PC-9 (cell line): Measurements from ENCODE around the gene ESPN. TPM values are rescaled to one million over a fixed set of nuclear protein-coding genes. Genes with fewer than 3 reads are reported as not detected.

ENCODE experiments used
- BruUV-seq: library from RNA; stranded (reverse); fragments of 400-500 nt; replicated peaks from 2 replicates; lab custom pipeline; 2021; lab: Mats Ljungman, UMichigan
- CTCF ChIA-PET: fragments of 300-600 bp; sonication (Branson Sonifier 250); formaldehyde crosslinking; loops from one replicate; lab custom pipeline; 2022; ENCODE audit warnings: antibody characterized with exemption; lab: Charles Lee
- POLR2A ChIA-PET: fragments of 300-600 bp; sonication (Branson Sonifier 250); formaldehyde crosslinking; loops from one replicate; lab custom pipeline; 2022; ENCODE audit warnings: antibody characterized with exemption; ENCODE audit not compliant: unreplicated experiment; lab: Charles Lee
- DNase-seq, 2 experiments: peaks; one replicate each; pipeline versions ENCODE4 v3.0.0 to v3.0.0-alpha.2; 2015 to 2022; ENCODE audit warnings: mixed read lengths in 1 of 2
- H2AFZ ChIP-seq: fragments of 200-600 bp; sonication (generic); 2 replicates; pipeline ENCODE4 v1.8.1; 2017; ENCODE audit warnings: antibody characterized with exemption
- H3F3A ChIP-seq: fragments of 200-600 bp; sonication (generic); 2 replicates; pipeline ENCODE4 v1.8.1; 2017; ENCODE audit warnings: antibody characterized with exemption, mild to moderate bottlenecking, low read depth; ENCODE audit not compliant: insufficient read depth
- H3K27ac ChIP-seq: fragments of 200-600 bp; sonication (generic); 2 replicates; pipeline ENCODE4 v1.6.1; 2016; ENCODE audit warnings: mixed run types
- H3K27me3 ChIP-seq: fragments of 200-600 bp; sonication (generic); 2 replicates; pipeline ENCODE4 v1.6.1; 2016; ENCODE audit warnings: low read depth, mixed run types; ENCODE audit not compliant: insufficient read depth
- H3K36me3 ChIP-seq: fragments of 200-600 bp; sonication (generic); 2 replicates; pipeline ENCODE4 v1.6.1; 2016; ENCODE audit warnings: low read depth, mixed run types
- H3K4me1 ChIP-seq: fragments of 200-600 bp; sonication (generic); replicated peaks from 2 replicates; pipeline ENCODE4 v1.6.1; 2016; ENCODE audit warnings: mixed run types; ENCODE audit not compliant: insufficient read depth
- H3K4me2 ChIP-seq: fragments of 200-600 bp; sonication (generic); 2 replicates; pipeline ENCODE4 v1.6.1; 2017; ENCODE audit warnings: mixed run types
- H3K4me3 ChIP-seq: fragments of 200-600 bp; sonication (generic); 2 replicates; pipeline ENCODE4 v1.6.1; 2016; ENCODE audit warnings: mixed run types
- H3K79me2 ChIP-seq: fragments of 200-600 bp; sonication (generic); 2 replicates; pipeline ENCODE4 v1.6.1; 2017; ENCODE audit warnings: low read depth, mixed run types
- H3K9me2 ChIP-seq: fragments of 200-600 bp; sonication (generic); 2 replicates; pipeline ENCODE4 v1.8.1; 2017; ENCODE audit warnings: mild to moderate bottlenecking; ENCODE audit not compliant: insufficient read depth
- H3K9me3 ChIP-seq: fragments of 200-600 bp; sonication (generic); 2 replicates; pipeline ENCODE4 v1.8.1; 2016; ENCODE audit warnings: low read depth; ENCODE audit not compliant: insufficient read depth
- H4K20me1 ChIP-seq: fragments of 200-600 bp; sonication (generic); 2 replicates; pipeline ENCODE4 v1.8.1; 2017; ENCODE audit not compliant: insufficient read depth
- EZH2 ChIP-seq: fragments of 200-600 bp; sonication (generic); IDR thresholded peaks from 2 replicates; pipeline ENCODE4 v1.8.0; 2017; ENCODE audit warnings: antibody characterized with exemption, low read depth
- intact Hi-C: fragments of 100-400 bp; cut with micrococcal nuclease; formaldehyde crosslinking; loops from one replicate; pipeline ENCODE4 v1.10.0; 2022; ENCODE audit not compliant: unreplicated experiment
- total RNA-seq: library from RNA; stranded (reverse); gene quantifications from 2 replicates; pipeline ENCODE4 v1.2.3, GENCODE V29; 2021
- TF ChIP-seq, protein P1 (sequence below): fragments of 200-600 bp; sonication (generic); conservative IDR thresholded peaks from 2 replicates; pipeline ENCODE4 v1.6.1; 2017; ENCODE audit warnings: mixed run types, antibody characterized with exemption, mild to moderate bottlenecking, moderate library complexity

ESPN gene
- total RNA-seq, 1 experiment from 2014 or later, result 18.6 TPM

DNA sequence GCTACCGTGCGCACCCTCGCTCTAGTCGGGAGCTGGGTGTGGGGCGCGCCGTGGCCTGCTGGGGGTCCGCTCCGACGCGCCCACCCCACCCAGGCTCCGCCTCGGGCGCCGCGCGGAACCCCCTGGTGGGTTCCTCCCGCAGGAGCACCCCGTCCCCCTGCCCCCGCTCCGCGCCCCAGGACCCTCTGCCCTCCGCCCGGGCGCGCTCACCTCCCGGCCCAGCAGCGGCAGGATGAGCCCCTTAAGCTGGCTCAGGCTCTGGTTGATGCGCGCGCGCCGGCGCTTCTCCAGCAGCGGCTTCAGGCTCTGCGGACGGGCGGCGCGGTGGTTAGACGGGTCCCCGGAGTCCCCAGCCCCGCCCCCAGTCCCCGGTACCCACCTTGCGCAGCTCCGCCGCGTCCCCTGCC, 5.2 kb upstream of the ESPN start:
- Histone ChIP-seq H3K9me3 (no peaks in the 10 kb centered on the region), H4K20me1 (no peaks in the 10 kb centered on the region), H3K79me2 (no peaks in the 10 kb centered on the region), H3F3A (peaks cover 8% of the 10 kb centered on the region; the same call in 1 of the 2 replicates), H3K4me3 (peak overlapping the region; percentile 48; the same call in 1 of the 2 replicates), H3K27ac (no peak overlapping the region), H3K9me2 (no peaks in the 10 kb centered on the region), H3K4me2 (peak overlapping the region; percentile 75), H3K4me1 (peaks cover 24% of the 10 kb centered on the region), H2AFZ (no peak overlapping the region), H3K27me3 (peaks cover 8% of the 10 kb centered on the region; the same call in 1 of the 2 replicates), H3K36me3 (no peaks in the 10 kb centered on the region)
- POLR2A ChIA-PET, result interaction anchor here (0.7 kb wide), 1 partner anchor 90 kb away, joined by 12 read pairs; no protein-coding TSS in a partner anchor
- TF ChIP-seq, protein P1, sequence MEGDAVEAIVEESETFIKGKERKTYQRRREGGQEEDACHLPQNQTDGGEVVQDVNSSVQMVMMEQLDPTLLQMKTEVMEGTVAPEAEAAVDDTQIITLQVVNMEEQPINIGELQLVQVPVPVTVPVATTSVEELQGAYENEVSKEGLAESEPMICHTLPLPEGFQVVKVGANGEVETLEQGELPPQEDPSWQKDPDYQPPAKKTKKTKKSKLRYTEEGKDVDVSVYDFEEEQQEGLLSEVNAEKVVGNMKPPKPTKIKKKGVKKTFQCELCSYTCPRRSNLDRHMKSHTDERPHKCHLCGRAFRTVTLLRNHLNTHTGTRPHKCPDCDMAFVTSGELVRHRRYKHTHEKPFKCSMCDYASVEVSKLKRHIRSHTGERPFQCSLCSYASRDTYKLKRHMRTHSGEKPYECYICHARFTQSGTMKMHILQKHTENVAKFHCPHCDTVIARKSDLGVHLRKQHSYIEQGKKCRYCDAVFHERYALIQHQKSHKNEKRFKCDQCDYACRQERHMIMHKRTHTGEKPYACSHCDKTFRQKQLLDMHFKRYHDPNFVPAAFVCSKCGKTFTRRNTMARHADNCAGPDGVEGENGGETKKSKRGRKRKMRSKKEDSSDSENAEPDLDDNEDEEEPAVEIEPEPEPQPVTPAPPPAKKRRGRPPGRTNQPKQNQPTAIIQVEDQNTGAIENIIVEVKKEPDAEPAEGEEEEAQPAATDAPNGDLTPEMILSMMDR, result no peak
- BruUV-seq, result no TSS peak
- DNase-seq, result no peak
- intact Hi-C loops, result no loop called here
- CTCF ChIA-PET, result interaction anchor here (0.6 to 1.0 kb wide), 3 partner anchors 53 to 382 kb away, joined by 4 to 7 read pairs (median 6); no protein-coding TSS in a partner anchor

DNA sequence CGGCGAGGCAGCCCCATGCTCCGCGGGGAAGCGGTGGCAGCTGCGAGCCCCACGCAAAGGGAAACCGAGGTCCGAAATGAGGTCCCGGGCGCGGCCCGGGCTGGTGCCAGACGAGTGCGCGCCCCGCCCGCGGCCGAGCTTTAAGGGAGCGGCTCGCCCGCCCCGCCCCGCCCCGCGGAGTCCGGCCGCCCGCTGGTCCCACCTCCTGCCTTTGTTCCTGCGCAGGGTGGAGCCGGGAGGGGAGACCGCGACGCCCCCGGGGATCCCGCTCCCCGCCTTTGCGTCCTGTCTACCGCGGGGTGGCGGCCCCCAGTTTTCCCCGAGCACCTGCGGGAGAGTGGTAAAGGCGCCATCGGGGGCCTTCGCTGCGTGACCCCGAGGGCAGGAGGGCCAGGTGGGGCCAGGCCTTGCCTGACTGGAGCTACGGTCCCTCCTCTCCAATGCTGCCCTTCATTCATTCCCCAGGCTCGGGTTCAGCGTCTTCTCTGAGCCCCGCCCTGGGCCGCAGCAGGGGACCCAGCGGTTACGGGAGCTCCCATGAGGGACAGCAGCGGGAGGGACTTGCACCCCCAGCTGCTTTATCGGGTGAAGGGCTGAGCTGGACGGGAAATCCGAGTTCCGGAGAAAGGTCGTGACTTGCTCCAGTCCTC, 4.6 kb upstream of the ESPN start, which contains the start of gene HES2:
HES2 (minus strand) TSS at position 116 of the 650 bp plus-strand sequence; CDS start at position 17, 99 bp downstream.
- no peak for TF ChIP-seq EZH2
- TF ChIP-seq, protein P1, result no peak

DNA sequence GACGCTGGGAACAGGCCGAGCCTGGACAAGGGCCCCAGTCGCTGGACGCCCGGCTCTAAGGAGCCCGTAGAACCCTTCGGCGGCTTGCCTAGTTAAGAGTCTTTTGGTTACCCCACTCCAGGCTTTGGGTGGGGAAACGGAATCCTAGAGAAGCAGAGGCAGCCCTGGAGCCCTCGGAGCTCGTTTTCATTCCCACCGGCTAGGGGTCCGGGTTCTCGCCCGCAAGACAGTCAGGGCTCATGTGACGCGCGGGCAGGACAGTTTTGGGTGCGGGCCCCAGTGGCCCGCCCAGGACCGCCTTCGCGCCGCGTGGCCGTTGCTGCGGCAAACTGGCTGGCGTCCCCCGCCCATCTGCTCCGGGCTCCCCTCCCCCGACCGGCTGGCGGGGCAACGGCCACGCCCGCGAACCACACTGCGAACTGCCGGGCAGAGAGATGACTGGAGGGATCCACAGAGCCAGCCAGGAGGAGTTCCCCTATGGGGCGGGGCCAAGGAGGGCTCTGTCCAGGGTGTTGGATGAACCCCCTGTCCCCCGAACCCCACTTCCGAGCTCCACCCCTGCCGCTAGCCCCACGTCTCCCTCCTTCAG, 4.0 kb upstream of the ESPN start:
- Histone ChIP-seq H4K20me1 (no peaks in the 10 kb centered on the region), H3K27ac (no peak overlapping the region), H3K27me3 (peaks cover 8% of the 10 kb centered on the region; the same call in 1 of the 2 replicates), H3K4me2 (peak overlapping the region; percentile 75; the same call in 1 of the 2 replicates), H3K4me3 (no peak overlapping the region), H3K4me1 (peaks cover 12% of the 10 kb centered on the region), H3F3A (no peaks in the 10 kb centered on the region; the same call in 1 of the 2 replicates), H3K36me3 (no peaks in the 10 kb centered on the region), H2AFZ (no peak overlapping the region), H3K79me2 (no peaks in the 10 kb centered on the region), H3K9me3 (no peaks in the 10 kb centered on the region), H3K9me2 (no peaks in the 10 kb centered on the region)
- no TSS peak for BruUV-seq
- intact Hi-C loops, result no loop called here
- no peak for DNase-seq
- ChIA-PET POLR2A (interaction anchor here (0.5 kb wide), 1 partner anchor 48 kb away, joined by 6 read pairs; no protein-coding TSS in a partner anchor), CTCF (interaction anchor here (1.0 kb wide), 1 partner anchor 51 kb away, joined by 6 read pairs; no protein-coding TSS in a partner anchor)
- TF ChIP-seq, protein P1, result no peak
- TF ChIP-seq EZH2, result no peak

More for the DNA sequence above, 4.6 kb upstream of the ESPN start, which contains the start of gene HES2:
- H3K9me3 ChIP-seq, result no peaks in the 10 kb centered on the region
- no peaks in the 10 kb centered on the region for H3K9me2 ChIP-seq
- POLR2A ChIA-PET, result interaction anchor here (0.5 to 0.7 kb wide), 2 partner anchors 47 to 89 kb away, joined by 6 to 12 read pairs; no protein-coding TSS in a partner anchor
- peak within 1 kb of the TSS; percentile 48; the same call in 1 of the 2 replicates for H3K4me3 ChIP-seq
- CTCF ChIA-PET, result interaction anchor here (0.6 to 1.0 kb wide), 3 partner anchors 52 to 381 kb away, joined by 4 to 7 read pairs (median 6); no protein-coding TSS in a partner anchor
- H2AFZ ChIP-seq, result no peak within 1 kb of the TSS; the same call in 1 of the 2 replicates
- H3K36me3 ChIP-seq, result no peaks in the 10 kb centered on the region
- H3K4me2 ChIP-seq, result peak within 1 kb of the TSS; percentile 75
- H3F3A ChIP-seq, result peaks cover 4% of the 10 kb centered on the region; the same call in 1 of the 2 replicates
- DNase-seq, result peak in 1 of 2 experiments; percentile 67
- peaks cover 19% of the 10 kb centered on the region for H3K4me1 ChIP-seq
- no peaks in the 10 kb centered on the region for H4K20me1 ChIP-seq
- peaks cover 8% of the 10 kb centered on the region; the same call in 1 of the 2 replicates for H3K27me3 ChIP-seq
- no TSS peak for BruUV-seq
- intact Hi-C loops, result no loop called here
- H3K79me2 ChIP-seq, result no peaks in the 10 kb centered on the region
- H3K27ac ChIP-seq, result no peak within 1 kb of the TSS
